HG03103 (cell line): ENCODE data around the gene CCDC137.
"Not testable (repeated sequence)": the region's sequence is repeated elsewhere in the genome, so short reads cannot be mapped to it uniquely, and the experiment has no call there.

Experiments
- ATAC-seq: cut with Tn5 transposase; IDR thresholded peaks from one replicate; pipeline ENCODE4 v1.9.1; 2021; ENCODE audit warnings: low read depth; ENCODE audit not compliant: unreplicated experiment

CCDC137 gene, protein sequence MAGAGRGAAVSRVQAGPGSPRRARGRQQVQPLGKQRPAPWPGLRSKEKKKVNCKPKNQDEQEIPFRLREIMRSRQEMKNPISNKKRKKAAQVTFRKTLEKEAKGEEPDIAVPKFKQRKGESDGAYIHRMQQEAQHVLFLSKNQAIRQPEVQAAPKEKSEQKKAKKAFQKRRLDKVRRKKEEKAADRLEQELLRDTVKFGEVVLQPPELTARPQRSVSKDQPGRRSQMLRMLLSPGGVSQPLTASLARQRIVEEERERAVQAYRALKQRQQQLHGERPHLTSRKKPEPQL

DNA sequence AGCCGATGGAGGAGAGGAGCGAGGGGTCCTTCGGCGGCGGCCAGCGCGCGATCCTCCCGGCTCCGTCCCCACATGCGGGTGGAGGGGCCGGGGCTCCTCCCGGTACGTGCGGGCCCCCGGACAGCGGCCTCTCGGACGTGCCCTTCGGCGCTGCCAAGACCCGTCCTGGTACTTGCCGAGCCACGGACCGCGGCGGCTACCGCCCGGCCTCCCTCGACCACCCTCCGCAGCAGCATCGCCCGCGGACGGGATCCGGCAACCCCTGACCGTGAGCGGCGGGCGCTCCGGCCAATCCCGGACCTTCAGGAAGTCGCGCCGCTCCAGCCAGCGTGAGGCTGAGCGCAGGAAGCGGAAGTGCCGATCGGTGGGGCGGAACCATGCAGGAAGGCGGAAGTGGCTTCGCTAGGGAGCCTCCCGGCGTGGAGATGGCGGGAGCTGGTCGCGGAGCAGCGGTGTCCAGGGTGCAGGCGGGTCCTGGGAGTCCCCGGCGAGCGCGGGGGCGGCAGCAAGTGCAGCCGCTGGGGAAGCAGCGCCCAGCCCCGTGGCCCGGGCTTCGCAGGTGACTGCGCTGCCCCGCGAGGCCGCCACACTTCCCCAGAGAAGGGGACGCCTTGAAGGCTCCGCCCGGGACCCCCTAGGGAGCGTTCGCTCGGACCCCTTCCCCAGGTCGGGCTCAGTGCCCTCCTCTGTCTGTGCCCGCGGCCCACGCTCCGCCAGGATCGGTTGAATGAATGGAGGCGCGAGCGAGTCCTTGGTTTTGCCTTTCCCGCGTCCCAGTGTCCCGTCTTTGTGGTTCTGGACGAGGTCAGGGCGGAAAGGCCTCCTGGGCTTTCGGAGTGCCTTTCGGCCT, at the start of gene CCDC137, which contains the start of gene OXLD1:
Gene CCDC137, plus strand, starts transcription at position 396 of the 850 bp plus-strand sequence. Its CDS starts 30 bp downstream, at position 426.
Gene OXLD1, minus strand, starts transcription at position 264 of the 850 bp plus-strand sequence. Its CDS starts 28 bp downstream, at position 236.
- peak; percentile 74 for ATAC-seq

DNA sequence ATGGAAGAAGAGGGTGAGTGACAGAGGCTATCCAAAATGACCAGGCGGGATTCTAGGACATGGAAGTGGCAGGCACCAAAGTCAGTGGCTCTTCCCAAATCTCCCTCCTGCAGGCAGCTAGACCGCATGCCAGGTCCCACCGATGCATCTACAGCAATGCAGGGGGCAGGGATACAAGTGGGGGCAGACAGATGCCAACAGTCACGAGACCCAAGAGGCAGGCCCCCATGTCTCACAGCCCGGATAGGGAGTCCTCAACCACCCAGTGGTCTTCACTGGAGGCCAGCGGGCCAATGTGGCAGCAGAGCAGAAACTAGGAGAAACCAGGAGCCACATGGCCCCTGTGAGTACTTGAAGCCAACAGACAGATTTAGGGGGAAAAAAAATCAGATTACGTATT, 49.7 kb upstream of the CCDC137 start:
- ATAC-seq, result no peak

DNA sequence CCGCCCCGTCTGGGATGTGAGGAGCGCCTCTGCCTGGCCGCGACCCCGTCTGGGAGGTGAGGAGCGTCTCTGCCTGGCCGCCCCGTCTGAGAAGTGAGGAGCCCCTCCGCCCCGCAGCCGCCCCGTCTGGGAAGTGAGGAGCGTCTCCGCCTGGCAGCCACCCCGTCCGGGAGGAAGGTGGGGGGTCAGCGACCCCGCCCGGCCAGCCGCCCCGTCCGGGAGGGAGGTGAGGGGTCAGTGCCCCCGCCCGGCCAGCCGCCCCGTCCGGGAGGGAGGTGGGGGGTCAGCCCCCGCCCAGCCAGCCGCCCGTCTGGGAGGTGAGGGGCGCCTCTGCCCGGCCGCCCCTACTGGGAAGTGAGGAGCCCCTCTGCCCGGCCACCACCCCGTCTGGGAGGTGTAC, 48.2 kb upstream of the CCDC137 start:
- ATAC-seq, result not testable (repeated sequence)

DNA sequence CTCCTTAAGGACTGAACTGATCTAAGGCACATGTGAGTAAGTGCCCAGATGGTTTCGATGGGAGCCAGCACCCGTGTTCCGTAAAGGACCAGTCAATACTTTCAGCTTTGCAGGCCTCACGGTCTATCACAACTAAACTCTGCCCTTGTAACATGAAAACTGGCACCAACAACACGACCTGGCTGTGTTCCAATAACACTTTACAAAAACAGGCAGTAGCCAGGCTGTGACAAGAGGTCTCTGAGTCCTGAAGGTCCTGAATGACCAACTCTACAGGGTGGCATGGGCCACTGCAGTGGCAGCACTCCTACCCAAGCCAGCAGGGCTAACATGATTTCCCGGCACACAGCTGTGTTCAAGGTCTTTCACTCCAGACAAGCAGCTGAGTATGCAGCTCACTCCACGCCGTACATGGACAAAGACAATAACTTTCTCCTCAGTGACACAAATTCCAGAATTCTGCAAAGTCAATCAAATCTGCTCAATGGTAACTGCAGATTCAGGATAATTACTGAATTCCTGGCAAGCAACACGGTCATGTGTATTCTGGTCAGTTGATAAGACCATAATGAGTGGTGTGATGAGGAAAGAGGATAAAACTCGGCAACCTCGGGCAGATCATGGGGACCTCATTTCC, 44.9 kb upstream of the CCDC137 start:
- ATAC-seq, result no peak

DNA sequence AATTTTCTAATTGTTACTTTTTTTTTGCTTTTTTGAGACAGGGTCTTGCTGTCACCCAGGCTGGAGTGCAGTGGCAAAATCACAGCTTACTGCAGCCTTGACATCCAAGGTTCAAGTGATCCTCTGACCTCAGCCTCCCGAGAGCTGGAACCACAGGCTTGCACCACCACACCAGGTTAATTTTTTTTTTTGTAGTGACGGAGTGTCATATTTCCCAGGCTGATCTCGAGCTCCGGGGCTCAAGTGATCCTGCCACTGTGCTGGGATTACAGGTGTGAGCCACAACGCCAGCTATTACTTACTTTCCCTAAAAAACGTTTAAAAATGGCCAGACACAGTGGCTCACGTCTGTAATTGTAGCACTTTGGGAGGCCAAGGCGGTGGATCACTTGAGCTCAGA, 36.3 kb upstream of the CCDC137 start:
- no peak for ATAC-seq

DNA sequence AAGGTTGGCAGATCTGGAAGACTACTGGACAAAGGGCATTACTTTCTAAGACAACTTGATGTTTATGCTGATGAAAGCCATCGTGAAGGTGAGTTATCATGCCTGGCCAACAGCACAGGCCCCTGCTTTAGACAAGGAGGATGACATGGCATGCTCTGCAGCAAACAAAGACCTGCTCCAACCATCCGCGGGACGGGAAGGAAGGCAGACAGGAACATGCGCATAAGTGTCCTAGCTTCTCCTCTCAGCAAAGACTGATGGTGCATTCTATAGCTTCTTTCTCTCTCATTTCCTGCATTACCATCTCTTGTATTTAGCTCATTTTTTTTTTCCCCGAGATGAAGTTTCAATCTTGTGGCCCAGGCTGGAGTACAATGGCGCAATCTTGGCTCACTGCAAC, 35.1 kb upstream of the CCDC137 start:
- no peak for ATAC-seq

DNA sequence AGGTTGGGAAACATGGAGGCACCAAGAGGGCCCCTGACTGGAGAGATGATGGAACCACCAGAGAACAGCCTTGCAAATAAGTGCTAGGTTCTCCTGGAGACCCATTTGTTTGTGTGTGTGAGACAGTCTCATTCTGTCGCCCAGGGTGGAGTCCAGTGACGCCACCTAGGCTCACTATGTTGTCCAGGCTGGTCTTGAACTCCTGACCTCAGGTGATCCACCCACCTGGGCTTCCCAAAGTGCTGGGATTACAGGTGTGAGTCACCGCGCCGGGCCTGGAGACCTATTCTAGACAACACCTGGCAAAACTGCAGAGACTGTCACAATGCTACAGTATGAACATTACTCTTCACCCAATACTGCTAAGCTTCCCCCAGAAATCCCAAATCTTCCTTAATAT, 31.1 kb upstream of the CCDC137 start:
- ATAC-seq, result no peak

DNA sequence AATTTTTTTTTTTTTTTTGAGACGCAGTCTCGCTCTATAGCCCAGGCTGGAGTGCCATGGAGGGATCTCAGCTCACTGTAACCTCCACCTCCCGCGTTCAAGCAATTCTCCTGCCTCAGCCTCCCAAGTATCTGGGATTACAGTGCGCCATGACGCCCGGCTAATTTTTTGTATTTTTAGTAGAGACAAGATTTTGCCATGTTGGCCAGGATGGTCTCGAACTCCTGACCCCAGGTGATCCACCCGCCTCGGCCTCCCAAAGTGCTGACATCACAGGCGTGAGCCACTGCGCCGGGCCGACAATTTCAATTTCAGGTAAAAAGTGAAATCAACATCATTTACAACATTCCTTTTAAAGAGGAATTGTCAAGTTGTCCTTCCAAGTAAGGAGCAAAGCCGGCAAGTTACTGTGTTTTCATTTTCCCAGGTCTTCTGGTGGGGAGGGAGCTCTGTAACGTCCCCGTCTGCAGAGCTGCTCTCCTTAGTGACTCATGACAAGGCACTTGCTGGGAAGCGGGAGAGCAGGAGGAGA, 30.5 kb upstream of the CCDC137 start:
- ATAC-seq, result no peak

DNA sequence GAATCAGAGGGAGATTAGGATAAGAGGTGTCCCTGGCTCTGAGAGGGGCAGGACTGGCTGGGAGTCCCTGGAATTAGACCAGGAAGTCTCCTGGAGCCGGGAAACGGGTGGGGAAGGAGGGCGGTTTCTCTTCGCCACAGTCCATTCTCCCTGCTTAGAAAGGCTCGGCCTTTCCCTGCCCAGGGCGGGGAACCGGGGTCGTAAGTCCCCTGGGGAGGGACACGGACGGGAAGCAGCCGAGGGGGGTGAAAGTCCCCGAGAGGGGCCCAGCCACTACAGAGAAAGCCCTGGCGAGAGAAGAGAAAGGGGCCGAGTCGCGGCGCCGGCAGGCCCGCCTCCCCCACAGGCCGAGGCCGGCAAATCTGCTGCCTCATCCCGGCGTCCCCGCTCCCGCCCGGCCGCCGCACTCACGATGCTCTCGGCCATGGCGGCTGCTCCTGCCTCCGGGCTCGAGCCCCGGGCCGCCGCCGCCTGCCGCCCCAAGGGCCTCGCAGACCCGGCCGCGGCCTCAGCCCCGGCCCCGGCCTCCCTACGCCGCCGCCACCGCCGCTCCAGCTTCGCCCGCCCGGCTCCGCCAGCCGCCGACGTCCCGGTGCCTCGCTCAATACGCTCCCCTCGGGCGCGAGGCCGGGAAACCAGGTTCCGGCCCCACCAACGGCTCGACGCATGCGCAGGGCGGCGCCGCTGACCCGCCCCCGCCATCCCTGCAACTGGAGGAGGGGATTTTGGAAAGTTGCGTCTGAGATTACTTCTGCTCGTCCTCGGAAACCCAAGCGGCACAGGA, 29.8 kb upstream of the CCDC137 start, which contains the start of the genes NPLOC4 and TSPAN10:
Gene NPLOC4, minus strand, starts transcription at position 608 of the 784 bp plus-strand sequence. Its CDS starts 182 bp downstream, at position 426.
Gene TSPAN10, plus strand, starts transcription at position 692 of the 784 bp plus-strand sequence. CDS start 5,217 bp downstream, outside the sequence.
- peak; percentile 88 for ATAC-seq

DNA sequence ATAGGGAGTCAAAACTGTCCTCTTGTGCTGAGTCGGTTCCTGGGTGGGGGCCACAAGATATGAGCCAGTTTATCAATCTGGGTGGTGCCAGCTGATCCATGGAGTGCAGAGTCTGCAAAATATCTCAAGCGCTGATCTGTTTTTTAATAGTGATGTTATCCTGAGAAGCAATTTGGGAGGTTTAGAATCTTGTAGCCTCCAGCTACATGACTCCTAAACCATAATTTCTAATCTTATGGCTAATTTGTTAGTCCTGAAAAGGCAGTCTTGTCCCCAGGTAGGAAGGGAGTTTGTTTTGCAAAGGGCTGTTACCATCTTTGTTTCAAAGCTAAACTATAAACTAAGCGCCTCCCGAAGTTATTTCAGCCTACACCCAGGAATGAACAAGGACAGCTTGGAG, 27.9 kb upstream of the CCDC137 start:
- no peak for ATAC-seq

DNA sequence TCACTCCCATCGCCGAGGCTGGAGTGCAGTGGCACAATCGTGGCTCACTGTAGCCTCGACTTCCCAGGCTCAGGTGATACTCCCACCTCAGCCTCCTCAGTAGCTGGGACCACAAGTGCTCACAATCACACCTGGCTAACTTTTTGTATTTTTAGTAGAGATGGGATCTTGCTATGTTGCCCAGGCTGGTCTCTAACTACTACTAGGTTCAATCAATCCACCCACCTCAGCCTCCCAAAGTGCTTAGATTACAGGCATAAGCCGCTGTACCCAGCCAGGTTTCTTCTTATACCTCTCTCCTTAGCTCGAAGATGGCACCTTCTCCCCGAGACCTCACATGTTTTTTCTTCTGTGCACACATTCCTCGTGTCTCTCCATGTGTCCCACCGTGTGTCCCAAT, 26.5 kb upstream of the CCDC137 start:
- ATAC-seq, result no peak

DNA sequence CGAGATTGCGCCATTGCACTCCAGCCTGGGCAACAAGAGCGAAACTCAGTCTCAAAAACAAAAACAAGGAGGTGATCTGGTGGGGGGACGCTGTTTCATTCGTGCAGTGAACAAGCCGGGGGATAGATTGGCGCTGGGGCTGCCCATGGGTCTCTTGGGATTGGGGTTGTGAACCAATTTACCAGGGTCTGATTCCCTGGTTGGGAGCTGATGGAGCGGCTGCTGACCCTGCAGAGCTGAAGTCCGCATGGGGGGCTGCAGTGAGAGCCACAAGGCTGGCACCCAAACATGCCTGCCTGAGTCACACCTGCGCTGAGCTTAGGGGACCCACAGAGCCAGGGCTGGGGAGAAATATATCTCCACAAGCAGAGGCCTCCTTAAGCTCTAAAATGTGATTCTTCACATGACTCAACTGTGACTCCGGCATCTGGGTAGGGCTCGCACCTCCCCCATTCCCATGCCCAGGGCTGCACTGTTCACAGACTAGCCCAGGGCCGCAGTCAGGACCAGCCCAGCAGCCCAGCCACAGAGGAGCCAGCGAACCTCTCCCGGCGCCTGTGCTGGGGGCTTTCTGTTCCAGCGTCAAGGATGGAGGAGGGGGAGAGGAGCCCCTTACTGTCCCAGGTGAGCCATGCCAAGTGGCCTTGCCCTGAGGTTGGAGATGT, 24.6 kb upstream of the CCDC137 start:
- ATAC-seq, result no peak

DNA sequence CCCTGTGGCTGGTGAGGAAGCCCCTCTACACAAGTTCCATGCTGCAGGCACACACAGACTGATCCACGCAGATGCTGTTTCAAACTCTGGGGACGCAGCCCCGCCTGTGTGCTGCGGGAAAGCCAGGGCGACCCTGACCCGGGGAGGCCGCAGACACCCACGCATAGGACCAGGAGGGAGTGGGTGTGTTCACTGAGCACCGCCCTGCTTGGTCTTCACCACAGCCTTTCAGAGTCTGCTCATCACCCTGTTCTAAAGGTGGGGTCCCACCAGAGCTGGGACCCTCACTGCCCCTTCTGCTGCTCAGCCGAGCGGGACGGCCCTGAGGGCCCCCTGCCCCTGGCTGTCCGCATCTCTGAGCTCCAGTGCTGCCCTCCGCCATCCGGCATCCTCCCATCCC, 22.0 kb upstream of the CCDC137 start:
- ATAC-seq, result no peak

DNA sequence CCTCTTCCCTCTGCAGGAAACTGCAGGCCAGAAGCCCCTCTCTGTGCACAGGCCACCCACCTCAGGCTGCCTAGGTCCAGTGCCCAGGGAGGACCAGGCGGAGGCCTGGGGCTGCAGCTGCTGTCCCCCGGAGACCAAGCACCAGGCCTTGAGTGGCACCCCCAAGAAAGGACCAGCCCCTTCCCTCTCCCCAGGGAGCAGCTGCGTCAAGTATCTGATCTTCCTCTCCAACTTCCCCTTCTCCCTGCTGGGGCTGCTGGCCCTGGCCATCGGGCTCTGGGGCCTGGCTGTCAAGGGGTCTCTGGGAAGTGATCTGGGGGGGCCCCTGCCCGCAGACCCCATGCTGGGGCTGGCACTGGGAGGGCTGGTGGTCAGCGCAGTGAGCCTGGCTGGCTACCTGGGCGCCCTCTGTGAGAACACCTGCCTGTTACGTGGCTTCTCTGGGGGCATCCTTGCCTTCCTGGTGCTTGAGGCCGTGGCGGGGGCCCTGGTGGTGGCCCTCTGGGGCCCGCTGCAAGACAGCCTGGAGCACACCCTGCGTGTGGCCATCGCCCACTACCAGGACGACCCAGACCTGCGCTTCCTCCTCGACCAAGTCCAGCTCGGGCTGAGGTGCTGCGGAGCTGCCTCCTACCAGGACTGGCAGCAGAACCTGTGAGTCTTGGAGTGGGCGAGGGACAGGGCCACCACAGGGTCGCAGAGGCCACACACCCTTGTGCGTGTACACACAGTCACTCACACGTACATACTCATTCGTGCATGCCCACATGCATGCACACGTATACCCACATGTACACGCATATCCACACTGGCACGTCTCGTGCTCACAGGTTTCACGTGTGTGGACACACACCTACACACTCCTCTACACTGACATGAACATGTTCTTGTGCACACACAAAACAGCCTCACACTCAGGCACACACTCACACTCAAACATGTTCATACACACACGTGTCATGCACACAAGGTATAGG, 21.3 kb upstream of the CCDC137 start:
- no peak for ATAC-seq

DNA sequence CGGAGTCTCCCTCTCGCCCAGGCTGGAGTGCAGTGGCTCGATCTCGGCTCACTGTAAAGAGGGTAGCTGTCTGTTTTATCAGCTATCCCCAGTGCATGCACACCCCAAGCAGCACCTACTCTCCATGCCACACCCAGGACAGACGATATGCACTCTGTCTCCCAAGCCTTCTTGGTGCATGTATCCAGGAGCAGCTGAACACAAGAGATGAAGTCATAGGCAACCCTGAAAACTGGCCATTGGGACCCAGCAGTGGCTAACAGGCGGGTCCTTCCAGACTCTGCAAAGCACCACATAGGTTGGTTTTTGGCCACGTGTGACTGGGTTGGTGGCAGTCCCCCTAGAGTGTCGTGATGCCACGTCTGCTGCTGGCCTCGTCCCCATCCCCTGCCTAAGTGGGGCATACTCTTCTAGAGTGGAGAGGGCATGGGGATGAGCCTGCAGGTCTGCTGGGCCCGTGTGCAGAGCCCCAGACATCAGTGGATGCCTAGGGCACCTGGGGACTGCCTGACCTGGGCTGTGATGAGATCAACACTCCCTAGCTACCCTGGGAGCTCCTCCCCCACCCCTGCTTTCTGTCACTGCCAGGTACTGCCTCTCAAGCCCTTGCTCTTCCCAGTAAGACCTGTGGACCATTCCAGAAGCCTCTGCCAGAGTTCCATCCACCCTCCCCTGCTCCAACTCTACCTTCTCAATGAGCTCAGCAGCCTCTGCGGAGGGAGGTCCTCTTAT, 19.5 kb upstream of the CCDC137 start:
- ATAC-seq, result no peak

DNA sequence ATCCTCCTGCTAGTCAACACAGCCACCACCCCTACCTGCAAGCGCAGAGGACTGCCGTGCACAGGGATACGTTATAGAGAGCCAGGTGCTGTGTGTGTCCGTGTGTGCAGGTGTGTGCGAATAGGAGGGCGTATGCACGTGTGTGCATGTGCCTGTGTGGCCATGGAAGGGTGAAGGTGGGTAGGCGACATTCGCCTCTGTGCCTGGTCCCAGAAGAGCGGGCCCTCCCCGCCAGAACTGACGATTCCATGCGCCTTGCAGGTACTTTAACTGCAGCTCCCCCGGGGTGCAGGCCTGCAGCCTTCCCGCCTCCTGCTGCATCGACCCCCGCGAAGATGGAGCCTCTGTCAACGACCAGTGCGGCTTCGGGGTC, 18.9 kb upstream of the CCDC137 start:
- no peak for ATAC-seq

DNA sequence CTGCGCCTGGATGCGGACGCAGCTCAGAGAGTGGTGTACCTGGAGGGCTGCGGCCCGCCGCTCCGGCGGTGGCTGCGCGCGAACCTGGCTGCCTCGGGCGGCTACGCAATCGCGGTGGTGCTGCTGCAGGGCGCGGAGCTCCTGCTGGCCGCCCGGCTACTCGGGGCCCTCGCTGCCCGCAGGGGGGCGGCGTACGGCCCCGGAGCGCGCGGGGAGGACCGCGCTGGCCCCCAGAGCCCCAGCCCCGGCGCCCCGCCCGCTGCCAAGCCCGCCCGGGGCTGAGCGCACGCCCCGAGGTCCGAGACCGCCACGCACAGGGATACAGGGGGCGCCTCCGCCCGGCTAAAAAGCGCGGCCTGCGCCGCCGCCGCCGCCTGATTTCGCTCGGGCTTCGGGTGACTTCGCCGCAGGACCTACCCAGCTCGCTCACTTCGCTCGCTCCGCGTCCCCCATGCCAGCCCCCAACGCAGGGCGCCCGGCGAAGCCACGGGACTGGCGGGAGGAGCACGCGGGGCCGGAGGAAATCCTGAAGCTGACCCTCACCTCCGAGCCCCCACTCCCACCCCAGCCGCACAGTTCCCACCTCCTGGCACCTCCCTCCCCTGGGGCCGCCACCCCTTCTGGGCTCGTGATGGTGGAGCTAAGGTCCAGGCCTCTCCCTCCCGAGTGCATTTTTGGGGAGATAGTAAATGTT, 18.4 kb upstream of the CCDC137 start:
- no peak for ATAC-seq
